HL-60 (cell line): ENCODE results near the gene TYMP.

ENCODE experiments used
- DNase-seq, 2 experiments: peaks; one replicate each; pipeline ENCODE4 v3.0.0-alpha.2; 2010 to 2020; ENCODE audit warnings: low read depth in 1 of 2, low spot score in 1 of 2
- H3K27ac ChIP-seq: fragments of 250-450 bp; sonication (Bioruptor Pico); replicated peaks from 2 replicates; pipeline ENCODE4 v1.5.1; 2020; ENCODE audit warnings: mild to moderate bottlenecking, moderate library complexity
- H3K27me3 ChIP-seq: fragments of 250-450 bp; sonication (Bioruptor Pico); 2 replicates; pipeline ENCODE4 v1.5.1; 2021; ENCODE audit warnings: mild to moderate bottlenecking, moderate library complexity; ENCODE audit not compliant: insufficient read depth, poor library complexity, severe bottlenecking
- H3K4me3 ChIP-seq: replicated peaks from 2 replicates; pipeline ENCODE4 v1.5.1; 2011; ENCODE audit warnings: mild to moderate bottlenecking, control low read depth, low read length; ENCODE audit not compliant: insufficient read depth
- CTCF ChIP-seq: IDR thresholded peaks from one replicate; pipeline ENCODE4 v1.5.1; 2011; ENCODE audit warnings: low read length, control low read depth, inconsistent platforms; ENCODE audit not compliant: insufficient read depth
- GABPA ChIP-seq: IDR thresholded peaks from 2 replicates; pipeline ENCODE4 v1.6.1; 2012; ENCODE audit warnings: low read depth
- POLR2AphosphoS5 ChIP-seq: IDR thresholded peaks from 2 replicates; pipeline ENCODE4 v1.6.1; 2012; ENCODE audit warnings: low read depth
- REST ChIP-seq: IDR thresholded peaks from 2 replicates; pipeline ENCODE4 v1.6.1; 2012; ENCODE audit warnings: low read depth; ENCODE audit not compliant: insufficient replicate concordance
- SPI1 ChIP-seq: IDR thresholded peaks from 2 replicates; pipeline ENCODE4 v1.6.1; 2012; ENCODE audit warnings: low read depth, mild to moderate bottlenecking, borderline replicate concordance

Gene TYMP

GRCh38 chr22:50575426-50575941 is 45.7 kb upstream of the TYMP start:
- Histone ChIP-seq H3K27ac (no peak overlapping the region), H3K4me3 (no peak overlapping the region), H3K27me3 (no peaks in the 10 kb centered on the region)
- no peak for DNase-seq
- TF ChIP-seq GABPA (no peak), REST (no peak), SPI1 (no peak), CTCF (no peak), POLR2AphosphoS5 (no peak)

- H3K4me3 ChIP-seq: no peak overlapping the region
- TF ChIP-seq SPI1: no peak
- TF ChIP-seq CTCF: no peak
- TF ChIP-seq GABPA: no peak
- no peak for TF ChIP-seq REST
- no peak for TF ChIP-seq POLR2AphosphoS5
These were observed 44.6 kb upstream of the TYMP start for GRCh38 chr22:50574383-50574755.

GRCh38 chr22:50573491-50574382 is 43.9 kb upstream of the TYMP start:
- DNase-seq: no peak
- H3K27me3 ChIP-seq: no peaks in the 10 kb centered on the region
- H3K4me3 ChIP-seq: no peak overlapping the region
- H3K27ac ChIP-seq: no peak overlapping the region
- TF ChIP-seq REST (no peak), SPI1 (no peak), POLR2AphosphoS5 (no peak), CTCF (no peak), GABPA (no peak)

More at GRCh38 chr22:50574383-50574755, 44.6 kb upstream of the TYMP start:
- Histone ChIP-seq H3K27me3 (no peaks in the 10 kb centered on the region), H3K27ac (no peak overlapping the region)
- no peak for DNase-seq
